OCI-LY1 (cell line): ENCODE data around the gene NPLOC4.

Source experiments
- CTCF ChIP-seq: fragments of 200-600 bp; sonication (generic), shearing (Covaris generic); IDR thresholded peaks from 2 replicates; pipeline ENCODE4 v1.5.1; 2017; ENCODE audit warnings: mild to moderate bottlenecking, antibody characterized with exemption, low read length, moderate library complexity, mixed read lengths
- EZH2 ChIP-seq: fragments of 200-600 bp; sonication (generic), shearing (Covaris generic); IDR thresholded peaks from 2 replicates; pipeline ENCODE4 v1.8.0; 2017; ENCODE audit warnings: borderline replicate concordance, mixed run types, mild to moderate bottlenecking, antibody characterized with exemption, low read length, moderate library complexity, mixed read lengths

- TF ChIP-seq EZH2 (no peak), CTCF (no peak)
These were observed 56.4 kb downstream of the NPLOC4 start for GRCh38 chr17:81580481-81580880.
